Activated effector memory CD4-positive, alpha-beta T cell treated with Interleukin-2 at 50 U/mL for 16 hours (primary cell): Measurements from ENCODE around the gene NEDD9.

Experiments used
- DNase-seq: peaks from one replicate; pipeline ENCODE4 v3.0.0-alpha.2; 2020

Gene NEDD9

GRCh38 chr6:11172501-11173327, 59.8 kb downstream of the NEDD9 start:
- DNase-seq = peak; percentile 61

- no peak for DNase-seq
Measured at GRCh38 chr6:11171952-11172351, 60.5 kb downstream of the NEDD9 start.

GRCh38 chr6:11168091-11168635, 64.3 kb downstream of the NEDD9 start:
- DNase-seq = no peak

- DNase-seq = no peak
Measured at GRCh38 chr6:11166948-11167347, 65.5 kb downstream of the NEDD9 start.

GRCh38 chr6:11164717-11165646, 67.5 kb downstream of the NEDD9 start:
- no peak for DNase-seq

GRCh38 chr6:11163932-11164331, 68.5 kb downstream of the NEDD9 start:
- no peak for DNase-seq

- no peak for DNase-seq
Measured at GRCh38 chr6:11162262-11162661, 70.2 kb downstream of the NEDD9 start.

GRCh38 chr6:11161031-11161956, 71.2 kb downstream of the NEDD9 start:
- DNase-seq = no peak

- DNase-seq = no peak
Measured at GRCh38 chr6:11160199-11160598, 72.3 kb downstream of the NEDD9 start.

GRCh38 chr6:11155589-11155988, 76.9 kb downstream of the NEDD9 start:
- DNase-seq = no peak

- DNase-seq = no peak
Measured at GRCh38 chr6:11153447-11153846, 79.0 kb downstream of the NEDD9 start.

- DNase-seq = no peak
Measured at GRCh38 chr6:11152581-11152980, 79.9 kb downstream of the NEDD9 start.

- DNase-seq = no peak
Measured at GRCh38 chr6:11151488-11151887, 81.0 kb downstream of the NEDD9 start.

- no peak for DNase-seq
Measured at GRCh38 chr6:11149551-11149950, 82.9 kb downstream of the NEDD9 start.

GRCh38 chr6:11146117-11146826, 86.2 kb downstream of the NEDD9 start:
- no peak for DNase-seq

- peak; percentile 51 for DNase-seq
Measured at GRCh38 chr6:11144393-11144851, 88.0 kb downstream of the NEDD9 start.

- no peak for DNase-seq
Measured at GRCh38 chr6:11143394-11144371, 88.8 kb downstream of the NEDD9 start.

- no peak for DNase-seq
Measured at GRCh38 chr6:11142296-11143027, 90.0 kb downstream of the NEDD9 start.

GRCh38 chr6:11141295-11141694, 91.2 kb downstream of the NEDD9 start:
- no peak for DNase-seq

- no peak for DNase-seq
Measured at GRCh38 chr6:11140056-11140455, 92.4 kb downstream of the NEDD9 start.
